Ishikawa (cell line): ENCODE results near the gene PLXNB2.

Source experiments
- CEBPB ChIP-seq: IDR thresholded peaks from 2 replicates; pipeline ENCODE4 v1.6.1; 2012
- TF ChIP-seq, protein P1 (sequence below): IDR thresholded peaks from 2 replicates; pipeline ENCODE4 v1.6.1; 2012

DNA sequence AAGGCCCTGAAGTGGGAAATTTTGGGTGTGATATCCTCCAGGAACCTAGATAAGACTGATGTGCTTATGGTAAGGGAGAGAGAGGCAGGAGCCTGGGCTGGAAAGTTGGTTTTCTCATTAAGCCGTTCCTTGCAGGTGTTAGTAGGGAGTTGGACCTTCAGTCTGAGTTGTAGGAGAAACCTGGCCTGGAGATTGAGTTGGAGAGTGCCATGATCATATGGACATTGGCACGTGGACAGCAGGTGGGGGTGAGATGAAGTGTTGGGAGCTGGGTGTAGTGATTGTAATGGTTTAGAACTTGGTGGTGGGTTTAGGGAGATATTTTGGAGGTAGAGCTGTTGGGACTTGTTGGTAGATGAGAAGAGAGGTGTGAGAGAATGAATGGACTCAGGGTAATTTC is 40.6 kb upstream of the PLXNB2 start:
- TF ChIP-seq CEBPB: no peak
- TF ChIP-seq, protein P1, sequence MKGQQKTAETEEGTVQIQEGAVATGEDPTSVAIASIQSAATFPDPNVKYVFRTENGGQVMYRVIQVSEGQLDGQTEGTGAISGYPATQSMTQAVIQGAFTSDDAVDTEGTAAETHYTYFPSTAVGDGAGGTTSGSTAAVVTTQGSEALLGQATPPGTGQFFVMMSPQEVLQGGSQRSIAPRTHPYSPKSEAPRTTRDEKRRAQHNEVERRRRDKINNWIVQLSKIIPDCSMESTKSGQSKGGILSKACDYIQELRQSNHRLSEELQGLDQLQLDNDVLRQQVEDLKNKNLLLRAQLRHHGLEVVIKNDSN: no peak
